ENCODE results near the gene BCR. TPM values are rescaled to one million over a fixed set of nuclear protein-coding genes. Genes with fewer than 3 reads are reported as not detected.
A peak's percentile ranks its signal among the peaks of the same experiment; 100 is the strongest.

BCR gene
- total and polyA plus RNA-seq, 2 of the 8 experiments (the other 6 are each of a cell fraction or from before 2014, with no cell fraction given), result 66.7 to 130 TPM

DNA sequence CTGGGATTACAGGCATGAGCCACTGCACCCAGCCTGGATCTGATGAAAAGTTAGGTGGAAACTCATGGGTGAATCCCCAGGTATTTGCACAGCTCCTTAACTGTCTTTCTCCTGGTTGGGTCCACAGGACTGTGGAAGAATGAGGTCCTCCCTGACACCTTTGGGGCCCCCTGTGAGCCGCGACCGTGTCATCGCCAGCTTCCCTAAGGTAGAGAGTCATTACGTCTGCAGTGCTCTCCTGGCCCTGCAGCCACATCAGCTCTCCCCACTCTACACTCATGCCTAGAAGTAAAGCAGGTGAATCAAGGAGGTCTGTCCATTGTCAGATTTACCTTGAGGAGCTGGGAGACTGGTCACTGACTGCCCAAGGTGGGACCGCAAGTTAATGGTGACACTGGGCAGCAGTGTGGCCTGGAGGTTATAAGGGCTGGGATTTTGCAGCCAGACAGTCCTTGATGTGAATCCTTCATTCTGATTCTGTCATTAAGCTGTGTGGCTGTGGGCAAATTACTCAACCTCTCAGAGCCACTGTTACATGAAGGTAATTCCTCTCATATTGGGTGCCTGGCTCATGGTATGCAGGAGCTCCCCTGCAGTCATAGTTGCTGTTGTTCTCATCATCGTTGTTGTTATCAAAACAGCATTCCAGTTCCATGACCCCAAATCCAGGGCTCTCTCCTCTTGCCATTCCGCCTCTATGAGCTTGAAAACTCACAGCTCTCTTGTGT, 33.7 kb upstream of the BCR start:
- DNase-seq (ENCODE audit: low read depth in 1 of 2, low spot score in 2 of 2) (no peak), FAIRE-seq (no peak)
- Histone ChIP-seq H2BK15ac (ENCODE audit: low read length) (peak overlapping the region; percentile 61; the same call in 1 of the 2 replicates), H3K4me1 (replicated peaks in 1 of 4; ENCODE audit: control insufficient read depth in 3 of 4, insufficient read depth in 4 of 4, low read length in 3 of 4) (peaks cover 0 to 21% (median 9%) of the 10 kb centered on the region in 4 experiments; a peak in 5 of 7 replicates), H3K9me3 (ENCODE audit: insufficient read depth in 2 of 2, low read depth in 1 of 2, low read length in 1 of 2) (no peaks in the 10 kb centered on the region), H2BK20ac (ENCODE audit: low read length) (no peak overlapping the region), H3K79me2 (ENCODE audit: control insufficient read depth in 1 of 2, insufficient read depth in 2 of 2, low read length in 2 of 2) (no peaks in the 10 kb centered on the region), H2AFZ (ENCODE audit: low read length) (no peak overlapping the region), H3K79me1 (ENCODE audit: low read depth, low read length) (no peaks in the 10 kb centered on the region), H2AK5ac (ENCODE audit: low read depth, low read length) (no peak overlapping the region), H3K36me3 (ENCODE audit: control insufficient read depth in 2 of 4, insufficient read depth in 4 of 4, low read length in 3 of 4) (no peaks in the 10 kb centered on the region), H3K23me2 (ENCODE audit: low read depth, low read length) (peaks cover 6% of the 10 kb centered on the region; the same call in 1 of the 2 replicates), H4K8ac (ENCODE audit: extremely low read depth, insufficient read depth, low read length) (no peak overlapping the region), H3K56ac (replicated peaks; ENCODE audit: insufficient read length, low read depth, low read length) (no peak overlapping the region), H3K4me3 (ENCODE audit: extremely low read depth in 1 of 4, insufficient read depth in 2 of 4, low read depth in 3 of 4, low read length in 4 of 4) (no peak overlapping the region), H4K91ac (replicated peaks; ENCODE audit: insufficient read length, low read length) (no peak overlapping the region), H3K4ac (replicated peaks; ENCODE audit: insufficient read length, low read depth, low read length) (no peak overlapping the region), H2BK5ac (ENCODE audit: low read depth, low read length) (no peak overlapping the region), H4K20me1 (replicated peaks in 1 of 2; ENCODE audit: control insufficient read depth in 1 of 2, insufficient read depth in 2 of 2, low read length in 2 of 2) (no peaks in the 10 kb centered on the region), H3K18ac (ENCODE audit: extremely low read depth, low read length) (no peak overlapping the region), H3K27me3 (replicated peaks in 1 of 4; ENCODE audit: control insufficient read depth in 3 of 4, extremely low read depth in 1 of 4, insufficient read depth in 3 of 4, low read length in 3 of 4) (peaks cover 0 to 14% (median 7%) of the 10 kb centered on the region in 4 experiments; a peak in 5 of 7 replicates), H3K23ac (ENCODE audit: insufficient read length) (no peak overlapping the region), H2BK12ac (ENCODE audit: low read depth, low read length) (no peak overlapping the region), H3K27ac (ENCODE audit: low read depth, low read length) (no peak overlapping the region), H2BK120ac (replicated peaks; ENCODE audit: low read depth, low read length) (no peak overlapping the region), H4K5ac (ENCODE audit: insufficient read length, low read depth, low read length) (no peak overlapping the region), H3K14ac (ENCODE audit: insufficient read length) (no peak overlapping the region), H3K4me2 (ENCODE audit: insufficient read depth in 1 of 2, low read depth in 2 of 2, low read length in 2 of 2) (no peak overlapping the region; a peak in 1 of 4 replicates), H3K9ac (replicated peaks in 1 of 4; ENCODE audit: extremely low read depth in 1 of 4, low read depth in 3 of 4, low read length in 3 of 4) (no peak overlapping the region)
- CTCF ChIA-PET (ENCODE audit: partially characterized antibody), result interaction anchor here (0.7 to 5.8 kb wide), 6 partner anchors 9 to 239 kb away, joined by 3 to 49 read pairs (median 4); no protein-coding TSS in a partner anchor
- 77% methylated on average over 8 of the region's 8 CpGs; no CpG with 5 or more reads in 1 of the 2 experiments for WGBS, 2 experiments (ENCODE audit: extremely low coverage in 1 of 2, insufficient coverage in 1 of 2, insufficient read length in 1 of 2, insufficient replicate concordance in 2 of 2, low coverage in 1 of 2, low lambda C conversion rate in 2 of 2, missing lambda C conversion rate in 1 of 2)
- POLR2A ChIA-PET (ENCODE audit: partially characterized antibody), result interaction anchor here (2.1 kb wide), 1 partner anchor 10 kb away, joined by 6 read pairs; no protein-coding TSS in a partner anchor
- TF ChIP-seq NRF1 (IDR thresholded peaks at IDR 0.05; ENCODE audit: low read depth, low read length) (no peak), SIN3A (conservative IDR thresholded peaks at IDR 0.05 in 1 of 2, IDR thresholded peaks at IDR 0.05 in 1 of 2; ENCODE audit: low read depth in 1 of 2, low read length in 2 of 2) (no peak), TAF7 (optimal IDR thresholded peaks at IDR 0.05; ENCODE audit: borderline replicate concordance, low read depth, low read length) (no peak), TCF12 (IDR thresholded peaks at IDR 0.05; ENCODE audit: low read depth, low read length) (no peak), CHD2 (IDR thresholded peaks at IDR 0.05; ENCODE audit: low read length) (no peak), GABPA (IDR thresholded peaks at IDR 0.05; ENCODE audit: borderline replicate concordance, insufficient read depth, low read length) (no peak), RAD21 (IDR thresholded peaks at IDR 0.05 in 1 of 2, conservative IDR thresholded peaks at IDR 0.05 in 1 of 2; ENCODE audit: low read depth in 2 of 2, low read length in 2 of 2) (no peak)
- TF ChIP-seq, protein P1, sequence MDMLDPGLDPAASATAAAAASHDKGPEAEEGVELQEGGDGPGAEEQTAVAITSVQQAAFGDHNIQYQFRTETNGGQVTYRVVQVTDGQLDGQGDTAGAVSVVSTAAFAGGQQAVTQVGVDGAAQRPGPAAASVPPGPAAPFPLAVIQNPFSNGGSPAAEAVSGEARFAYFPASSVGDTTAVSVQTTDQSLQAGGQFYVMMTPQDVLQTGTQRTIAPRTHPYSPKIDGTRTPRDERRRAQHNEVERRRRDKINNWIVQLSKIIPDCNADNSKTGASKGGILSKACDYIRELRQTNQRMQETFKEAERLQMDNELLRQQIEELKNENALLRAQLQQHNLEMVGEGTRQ (IDR thresholded peaks at IDR 0.05; ENCODE audit: low read length), result no peak

Data from H1 (cell line).